Right cardiac atrium (tissue), 5 donors: Measurements from ENCODE around the gene DOCK4. TPM values are rescaled to one million over a fixed set of nuclear protein-coding genes. Genes with fewer than 3 reads are reported as not detected.

Experiments used
- ATAC-seq, 2 donors: fragments of 200-7000 bp; cut with Tn5 transposase; one replicate each; pipeline versions ENCODE4 v1.8.0 to v1.9.1; 2020; ENCODE audit warnings: moderate library complexity in 2 of 2, mild to moderate bottlenecking in 1 of 2
- DNase-seq, 3 donors: peaks; one replicate each; pipeline ENCODE4 v3.0.0-alpha.2; 2020
- H3K27ac ChIP-seq: one replicate; pipeline ENCODE4 v1.5.1; 2013; ENCODE audit warnings: mild to moderate bottlenecking, low read length, control low read depth, moderate library complexity
- H3K27me3 ChIP-seq: one replicate; pipeline ENCODE4 v1.6.1; 2013; ENCODE audit not compliant: control insufficient read depth, insufficient read depth
- H3K4me1 ChIP-seq: one replicate; pipeline ENCODE4 v1.6.1; 2013; ENCODE audit warnings: low read length; ENCODE audit not compliant: control insufficient read depth, insufficient read depth
- H3K4me3 ChIP-seq: one replicate; pipeline ENCODE4 v1.5.1; 2013; ENCODE audit warnings: low read length, control low read depth
- H3K9me3 ChIP-seq: one replicate; pipeline ENCODE4 v1.6.1; 2013; ENCODE audit warnings: low read length; ENCODE audit not compliant: control insufficient read depth
- WGBS: extraction: QIAGEN DNeasy Blood & Tissue Kit; methylation state at CpG from one replicate; pipeline ENCODE4 v1.1.7; 2013; 5-methylcytosine and 5-hydroxymethylcytosine counted together
- intact Hi-C, 4 donors: fragments of 100-400 bp; cut with DNase I; formaldehyde crosslinking; loops; one replicate each; pipeline versions ENCODE4 v1.11.0 to v1.14.0; 2022 to 2023
- polyA plus RNA-seq: library from polyadenylated mRNA; stranded (reverse); fragments of 200-250 nt; gene quantifications from one replicate; pipeline ENCODE4 v1.2.3, GENCODE V29; 2013
- total RNA-seq, 4 donors: library from RNA; stranded (reverse); fragmentation: NEBNext Ultra II Directional; extraction: Animal tissue kit (Norgen Biotek cat#: 25700); gene quantifications; one replicate each; pipeline ENCODE4 v1.2.1, GENCODE V29; 2021
- donor health status: healthy with polysubstance abuse.
- donor health status: DM: no; HTN: yes; CAD: no.
- donor health status: DM: no; HTN: no; CAD: no.
- donor health status: DM: no; HTN: yes; CAD: no; lungs with severe emphysema.
- donor health status: DM: yes; HTN: yes; CAD: no.

The DOCK4 gene
- total and polyA plus RNA-seq, 5 donors = 5.7 to 19.9 (median 15.7) TPM

DNA sequence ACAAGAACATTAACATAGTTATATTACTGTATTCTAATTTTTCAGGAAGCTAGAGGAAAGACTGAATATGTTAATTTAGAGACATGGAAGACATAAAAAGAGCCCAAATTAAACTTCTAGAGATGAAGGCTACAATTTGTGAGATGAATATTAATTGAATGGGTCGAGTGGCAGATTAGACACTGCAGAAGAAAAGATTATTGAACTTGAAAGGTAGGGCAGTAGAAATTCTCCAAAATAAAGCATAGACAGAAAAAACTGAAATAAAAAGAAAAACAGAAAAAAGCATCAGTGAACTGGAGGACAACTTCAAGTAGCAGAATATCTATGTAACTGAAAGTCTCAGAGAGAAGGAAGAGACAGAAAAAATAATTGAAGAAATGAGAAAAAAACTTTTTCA lies 369.6 kb downstream of the DOCK4 start:
- no peak for DNase-seq
- no peak for ATAC-seq
- Histone ChIP-seq H3K9me3 (no peaks in the 10 kb centered on the region), H3K27ac (no peak overlapping the region), H3K4me3 (no peak overlapping the region), H3K27me3 (no peaks in the 10 kb centered on the region), H3K4me1 (no peaks in the 10 kb centered on the region)
- intact Hi-C loops = no loop called here
- 96% methylated on average over 1 of the region's 1 CpG for WGBS

DNA sequence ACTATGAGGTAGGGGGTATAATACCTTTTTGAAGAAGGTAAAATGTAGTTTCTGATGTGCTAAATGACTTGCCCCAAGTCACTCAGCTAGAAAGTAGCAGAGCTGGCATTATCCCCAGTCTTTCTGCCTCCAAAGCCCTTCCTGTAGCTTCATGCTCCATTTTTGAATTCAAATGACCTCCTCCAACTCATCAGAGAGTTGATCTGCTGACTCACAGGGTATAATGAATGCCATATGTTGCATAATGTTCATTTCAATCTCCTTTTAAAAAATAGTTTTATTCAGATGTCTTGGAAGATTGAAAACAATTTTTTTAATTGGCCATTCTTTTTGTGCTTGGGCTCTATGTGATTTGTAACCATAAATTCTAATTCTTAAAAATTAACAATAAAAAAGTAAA lies 371.1 kb downstream of the DOCK4 start:
- ATAC-seq = no peak
- no peak for DNase-seq
- no peaks in the 10 kb centered on the region for H3K9me3 ChIP-seq
- no peaks in the 10 kb centered on the region for H3K27me3 ChIP-seq
- intact Hi-C loops = no loop called here
- no peak overlapping the region for H3K4me3 ChIP-seq
- H3K27ac ChIP-seq = no peak overlapping the region
- H3K4me1 ChIP-seq = no peaks in the 10 kb centered on the region

DNA sequence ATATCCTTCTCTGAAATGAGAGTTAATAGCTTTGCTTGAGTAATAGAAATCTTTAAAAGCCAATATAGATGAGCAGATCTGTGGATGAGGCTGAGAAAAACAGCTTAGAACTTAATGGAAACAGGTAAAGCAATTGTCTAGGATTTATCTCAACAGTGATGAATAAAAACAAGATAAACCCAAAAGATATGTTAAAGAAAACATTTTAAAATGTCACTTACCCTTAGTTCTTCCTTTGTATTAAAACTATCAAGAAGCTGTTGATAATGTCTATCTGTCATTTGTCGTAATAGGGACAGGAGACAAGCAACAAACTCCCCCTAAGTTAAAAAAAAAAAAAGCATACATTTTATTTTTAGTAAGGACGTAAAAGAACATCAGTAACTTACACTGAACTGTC lies 371.8 kb downstream of the DOCK4 start:
- WGBS = 84% methylated on average over 2 of the region's 2 CpGs
- no peak overlapping the region for H3K4me3 ChIP-seq
- intact Hi-C loops = no loop called here
- H3K27me3 ChIP-seq = no peaks in the 10 kb centered on the region
- DNase-seq = no peak
- no peaks in the 10 kb centered on the region for H3K9me3 ChIP-seq
- H3K27ac ChIP-seq = no peak overlapping the region
- no peak for ATAC-seq
- H3K4me1 ChIP-seq = no peaks in the 10 kb centered on the region

DNA sequence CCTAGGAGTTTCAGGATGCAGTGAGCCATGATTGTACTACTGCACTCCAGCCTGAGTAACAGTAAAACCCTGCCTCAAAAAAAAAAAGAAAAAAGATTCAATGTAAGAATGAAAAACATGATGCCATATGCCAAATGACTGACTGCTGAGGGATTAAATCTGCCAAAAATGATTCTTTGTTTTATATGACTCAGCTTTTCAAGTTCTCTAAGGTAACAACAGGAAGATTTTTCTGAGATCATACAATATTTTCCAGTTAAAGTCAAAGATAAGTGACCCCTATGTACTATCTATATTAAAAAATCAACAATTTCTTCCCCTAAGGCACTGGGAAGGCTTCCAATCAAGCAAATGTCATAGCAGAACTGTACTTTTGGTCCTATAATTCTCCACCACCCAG lies 372.7 kb downstream of the DOCK4 start:
- H3K9me3 ChIP-seq = no peaks in the 10 kb centered on the region
- H3K4me1 ChIP-seq = no peaks in the 10 kb centered on the region
- H3K27ac ChIP-seq = no peak overlapping the region
- ATAC-seq = no peak
- H3K27me3 ChIP-seq = no peaks in the 10 kb centered on the region
- intact Hi-C loops = no loop called here
- no peak overlapping the region for H3K4me3 ChIP-seq
- no peak for DNase-seq

DNA sequence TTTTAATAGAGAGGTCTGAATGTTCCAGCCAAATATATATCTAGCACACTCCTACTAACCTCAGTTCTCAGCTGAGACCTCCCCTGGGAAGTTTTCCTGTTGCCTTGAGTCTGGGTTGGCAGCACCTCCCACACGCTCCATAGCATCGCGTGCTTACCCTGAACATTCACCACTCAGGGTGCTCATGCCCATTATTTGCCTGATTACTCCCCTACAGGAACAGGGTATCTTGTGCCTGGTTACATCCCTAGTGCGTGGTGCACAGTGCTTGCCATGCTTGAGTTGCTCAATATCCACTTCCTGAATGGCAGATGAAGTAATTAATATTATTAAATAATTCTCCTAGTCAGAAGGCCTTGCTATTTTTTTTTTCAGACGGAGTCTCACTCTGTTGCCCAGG lies 374.0 kb downstream of the DOCK4 start:
- DNase-seq (no peak), ATAC-seq (no peak)
- intact Hi-C loops = no loop called here
- H3K4me1 ChIP-seq = no peaks in the 10 kb centered on the region
- no peak overlapping the region for H3K4me3 ChIP-seq
- no peaks in the 10 kb centered on the region for H3K9me3 ChIP-seq
- WGBS = 96% methylated on average over 5 of the region's 5 CpGs
- no peaks in the 10 kb centered on the region for H3K27me3 ChIP-seq
- no peak overlapping the region for H3K27ac ChIP-seq

DNA sequence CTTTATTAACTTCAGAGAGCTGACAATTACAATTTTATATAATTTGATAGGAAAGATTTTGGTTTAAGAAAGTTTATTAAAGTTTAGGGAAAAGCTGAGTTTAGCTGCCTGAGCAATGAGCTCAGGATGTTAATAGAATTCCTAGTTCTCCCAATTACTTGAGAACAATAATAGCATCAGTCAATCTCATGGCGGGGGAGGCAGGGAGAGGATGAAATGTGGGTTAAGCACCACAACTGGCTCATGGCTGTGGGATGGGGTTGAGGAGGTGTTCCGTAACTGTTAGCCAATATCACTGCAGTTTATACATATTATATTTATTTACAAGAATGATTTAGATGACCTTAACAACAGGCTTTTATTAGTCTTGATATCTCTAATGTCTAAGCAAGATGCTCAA lies 377.0 kb downstream of the DOCK4 start:
- Histone ChIP-seq H3K27ac (no peak overlapping the region), H3K27me3 (no peaks in the 10 kb centered on the region), H3K4me3 (no peak overlapping the region), H3K9me3 (no peaks in the 10 kb centered on the region), H3K4me1 (no peaks in the 10 kb centered on the region)
- WGBS = 97% methylated on average over 2 of the region's 2 CpGs
- ATAC-seq = no peak
- intact Hi-C loops = no loop called here
- DNase-seq = no peak

DNA sequence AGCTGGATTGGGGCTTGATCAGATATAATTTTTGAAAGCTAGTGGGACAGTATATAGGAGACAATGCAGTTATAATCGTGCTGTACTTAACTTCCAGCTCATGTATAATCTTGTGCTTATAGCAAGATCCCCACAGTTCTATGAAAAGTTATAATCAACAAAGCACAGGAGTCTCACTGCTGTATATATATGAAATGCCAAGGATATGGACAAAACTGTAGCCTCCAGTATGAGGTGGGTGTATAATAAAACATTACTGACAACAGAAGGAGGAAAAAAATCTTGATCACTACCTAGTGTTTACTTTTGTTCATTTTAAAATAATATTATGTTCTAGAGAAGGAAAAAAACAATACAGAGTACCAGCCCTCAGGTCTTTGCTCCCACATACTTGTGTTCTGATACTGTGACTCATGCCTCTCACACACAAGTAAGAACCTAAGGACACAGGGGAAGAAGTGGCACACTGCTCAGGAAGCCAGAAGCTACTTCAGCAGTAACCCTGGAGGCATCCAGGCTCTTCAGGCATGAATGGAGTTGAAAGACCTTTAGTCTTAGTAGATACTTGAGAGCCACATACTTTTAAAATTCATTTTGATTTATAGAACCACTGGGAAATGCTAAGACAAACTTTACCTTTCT lies 378.2 kb downstream of the DOCK4 start:
- no peak overlapping the region for H3K4me3 ChIP-seq
- H3K27me3 ChIP-seq = no peaks in the 10 kb centered on the region
- DNase-seq = no peak
- intact Hi-C loops = no loop called here
- H3K4me1 ChIP-seq = no peaks in the 10 kb centered on the region
- 91% methylated on average over 1 of the region's 1 CpG for WGBS
- ATAC-seq = no peak
- H3K27ac ChIP-seq = no peak overlapping the region
- no peaks in the 10 kb centered on the region for H3K9me3 ChIP-seq

DNA sequence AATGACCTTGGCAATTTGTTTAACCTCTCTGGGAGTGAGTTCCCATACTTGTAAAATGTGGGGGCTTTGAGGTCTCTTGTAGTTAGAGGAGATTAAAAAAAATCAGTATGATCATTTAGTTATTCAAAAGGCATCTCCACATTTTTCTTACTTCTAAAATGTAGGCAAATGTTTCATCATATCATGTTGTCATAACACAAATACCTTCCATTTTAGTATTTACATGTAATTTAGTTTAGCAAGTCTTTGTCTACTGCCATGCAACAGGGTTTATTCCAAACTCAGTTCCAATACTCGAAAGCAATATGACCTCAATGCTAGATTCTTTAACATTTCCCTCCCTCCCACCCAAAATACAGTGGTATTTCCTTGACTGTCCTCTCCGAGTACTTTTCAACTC lies 381.2 kb downstream of the DOCK4 start:
- Histone ChIP-seq H3K9me3 (no peaks in the 10 kb centered on the region), H3K27me3 (no peaks in the 10 kb centered on the region), H3K27ac (no peak overlapping the region), H3K4me3 (no peak overlapping the region), H3K4me1 (no peaks in the 10 kb centered on the region)
- DNase-seq = no peak
- WGBS = 93% methylated on average over 2 of the region's 2 CpGs
- ATAC-seq = no peak
- intact Hi-C loops = no loop called here

DNA sequence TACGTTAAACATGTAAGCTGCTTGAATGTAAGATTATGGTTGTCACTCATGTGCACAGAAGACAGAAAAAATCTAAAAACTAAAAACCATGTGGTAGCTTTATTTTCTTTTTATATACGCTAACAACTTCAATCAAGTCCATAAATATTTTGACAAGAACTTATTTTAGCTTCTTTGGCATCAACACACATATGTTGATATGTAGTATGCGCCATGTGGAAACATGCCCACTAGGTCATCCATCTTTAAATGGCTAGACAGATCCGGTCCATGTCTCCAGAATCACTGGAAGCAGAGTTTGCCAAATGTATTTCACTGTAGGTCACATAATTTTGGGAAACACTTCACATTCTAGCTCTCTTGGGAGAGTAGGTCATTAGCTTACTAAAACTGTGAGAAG lies 382.4 kb downstream of the DOCK4 start:
- no peak for DNase-seq
- no peak overlapping the region for H3K4me3 ChIP-seq
- H3K9me3 ChIP-seq = no peaks in the 10 kb centered on the region
- H3K4me1 ChIP-seq = no peaks in the 10 kb centered on the region
- H3K27me3 ChIP-seq = no peaks in the 10 kb centered on the region
- ATAC-seq = no peak
- no peak overlapping the region for H3K27ac ChIP-seq
- WGBS = 69% methylated on average over 4 of the region's 4 CpGs
- intact Hi-C loops = no loop called here

DNA sequence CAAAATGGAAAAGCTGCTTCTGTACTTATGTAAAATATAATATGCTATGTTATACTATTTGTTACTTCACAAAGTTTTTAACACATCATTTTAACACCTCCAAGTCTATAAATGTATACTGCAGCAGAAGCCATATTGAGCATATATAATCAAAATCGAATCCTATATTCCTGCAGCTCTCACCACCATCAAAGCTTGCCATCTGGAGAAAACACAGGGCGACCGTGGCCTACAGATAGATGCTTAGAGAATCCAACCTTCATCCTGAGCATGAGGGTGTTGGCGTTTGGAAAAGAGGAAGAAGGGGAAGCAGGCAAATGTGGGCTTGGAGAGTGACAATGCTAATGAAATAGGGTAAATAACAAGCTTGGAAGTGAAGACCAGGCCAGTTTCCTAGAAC lies 385.2 kb downstream of the DOCK4 start:
- Histone ChIP-seq H3K4me3 (no peak overlapping the region), H3K9me3 (no peaks in the 10 kb centered on the region), H3K4me1 (no peaks in the 10 kb centered on the region), H3K27ac (no peak overlapping the region), H3K27me3 (no peaks in the 10 kb centered on the region)
- ATAC-seq (no peak), DNase-seq (no peak)
- intact Hi-C loops = no loop called here
- 94% methylated on average over 4 of the region's 4 CpGs for WGBS

DNA sequence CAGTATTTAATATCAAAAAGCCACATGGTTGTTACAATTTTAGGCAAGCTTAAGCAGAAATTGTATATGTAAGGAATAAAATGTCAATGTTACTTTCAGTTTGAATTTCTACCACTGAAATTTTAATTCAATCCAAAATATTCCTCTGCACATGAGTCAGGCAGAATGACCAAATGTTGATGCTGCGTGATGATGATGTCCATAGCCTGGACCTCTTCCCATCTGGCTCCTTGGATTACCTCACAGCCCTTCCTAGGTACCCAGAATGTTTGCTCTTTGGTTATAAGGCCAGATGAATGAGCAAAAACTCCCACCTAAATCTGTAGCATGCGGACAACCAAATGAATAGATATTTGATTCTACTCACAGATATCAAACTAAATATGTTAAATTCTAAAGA lies 385.6 kb downstream of the DOCK4 start:
- Histone ChIP-seq H3K9me3 (no peaks in the 10 kb centered on the region), H3K27me3 (no peaks in the 10 kb centered on the region), H3K4me1 (no peaks in the 10 kb centered on the region), H3K4me3 (no peak overlapping the region), H3K27ac (no peak overlapping the region)
- intact Hi-C loops = no loop called here
- ATAC-seq (no peak), DNase-seq (no peak)
- over 99% methylated on average over 2 of the region's 2 CpGs for WGBS

DNA sequence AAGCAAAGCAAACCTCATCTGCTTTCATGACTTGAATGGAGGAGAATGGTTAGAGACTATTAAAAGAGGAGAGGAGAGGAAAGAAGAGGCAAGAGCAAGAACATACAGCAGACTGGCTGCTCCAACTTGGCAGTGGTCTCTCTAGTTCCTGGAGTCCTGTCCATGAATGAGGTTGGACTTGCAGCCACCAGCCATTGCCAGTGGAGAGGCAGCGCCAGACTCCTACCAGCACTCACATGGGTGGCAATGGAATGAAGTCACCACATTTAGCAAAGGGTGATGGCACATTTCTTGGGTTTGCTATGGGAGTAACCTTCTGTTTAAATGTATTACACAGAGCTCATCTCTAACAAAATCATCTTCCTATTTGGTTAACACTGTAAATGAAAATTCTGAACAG lies 386.1 kb downstream of the DOCK4 start:
- Histone ChIP-seq H3K27me3 (no peaks in the 10 kb centered on the region), H3K4me3 (no peak overlapping the region), H3K4me1 (no peaks in the 10 kb centered on the region), H3K9me3 (no peaks in the 10 kb centered on the region), H3K27ac (no peak overlapping the region)
- intact Hi-C loops = no loop called here
- 98% methylated on average over 1 of the region's 1 CpG for WGBS
- DNase-seq (no peak), ATAC-seq (no peak)
